ENCODE data around the gene FOXL2.

DNA sequence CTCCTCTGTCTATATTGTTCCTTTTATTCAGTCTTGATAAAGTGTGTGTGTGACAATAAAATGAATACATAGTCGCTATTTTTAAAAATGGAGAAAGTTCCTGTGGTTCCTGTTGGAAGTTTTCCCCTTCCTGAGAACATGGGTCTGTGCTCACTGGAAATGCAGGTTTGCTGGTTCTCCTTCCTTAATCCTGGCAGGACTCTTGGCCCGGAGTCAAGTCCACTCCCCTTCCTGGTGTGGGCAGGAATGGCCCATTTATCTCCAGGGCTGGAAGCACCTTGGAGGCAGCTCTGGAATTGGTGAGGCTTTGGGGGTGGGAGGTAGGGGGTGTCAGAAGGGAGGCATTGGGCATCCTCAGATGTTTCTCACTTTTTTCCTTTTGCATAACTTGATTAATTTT is 30.1 kb downstream of the FOXL2 start:
- TF ChIP-seq, protein P1, sequence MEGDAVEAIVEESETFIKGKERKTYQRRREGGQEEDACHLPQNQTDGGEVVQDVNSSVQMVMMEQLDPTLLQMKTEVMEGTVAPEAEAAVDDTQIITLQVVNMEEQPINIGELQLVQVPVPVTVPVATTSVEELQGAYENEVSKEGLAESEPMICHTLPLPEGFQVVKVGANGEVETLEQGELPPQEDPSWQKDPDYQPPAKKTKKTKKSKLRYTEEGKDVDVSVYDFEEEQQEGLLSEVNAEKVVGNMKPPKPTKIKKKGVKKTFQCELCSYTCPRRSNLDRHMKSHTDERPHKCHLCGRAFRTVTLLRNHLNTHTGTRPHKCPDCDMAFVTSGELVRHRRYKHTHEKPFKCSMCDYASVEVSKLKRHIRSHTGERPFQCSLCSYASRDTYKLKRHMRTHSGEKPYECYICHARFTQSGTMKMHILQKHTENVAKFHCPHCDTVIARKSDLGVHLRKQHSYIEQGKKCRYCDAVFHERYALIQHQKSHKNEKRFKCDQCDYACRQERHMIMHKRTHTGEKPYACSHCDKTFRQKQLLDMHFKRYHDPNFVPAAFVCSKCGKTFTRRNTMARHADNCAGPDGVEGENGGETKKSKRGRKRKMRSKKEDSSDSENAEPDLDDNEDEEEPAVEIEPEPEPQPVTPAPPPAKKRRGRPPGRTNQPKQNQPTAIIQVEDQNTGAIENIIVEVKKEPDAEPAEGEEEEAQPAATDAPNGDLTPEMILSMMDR (conservative IDR thresholded peaks at IDR 0.05; ENCODE audit: low read depth, low read length): no peak
- no peak for TF ChIP-seq EZH2 (IDR thresholded peaks at IDR 0.05; ENCODE audit: borderline replicate concordance, low read depth, low read length, poor library complexity, severe bottlenecking)

Measured in A673 (cell line).